Stimulated activated naive CD8-positive, alpha-beta T cell treated with anti-CD3 and anti-CD28 coated beads, Interleukin-15, Interleukin-2, amounts not matched to agents 100 U/mL and 50 U/mL, for 24 hours (primary cell): ENCODE measurements around the gene SNTG2.
"Not testable (repeated sequence)": the region's sequence is repeated elsewhere in the genome, so short reads cannot be mapped to it uniquely, and the experiment has no call there.

Experiments
- ATAC-seq: fragments of 150-1000 bp; cut with Tn5 transposase; one replicate; pipeline ENCODE4 v1.10.0; 2021
- DNase-seq: peaks from one replicate; pipeline ENCODE4 v3.0.0; 2021

The SNTG2 gene

GRCh38 chr2:1099418-1099817 lies 148.8 kb downstream of the SNTG2 start:
- ATAC-seq (peak; percentile 40), DNase-seq (no peak)

- ATAC-seq (no peak), DNase-seq (no peak)
Measured at GRCh38 chr2:1101011-1101782, 150.5 kb downstream of the SNTG2 start.

- no peak for DNase-seq
- ATAC-seq, result peak; percentile 12
Measured at GRCh38 chr2:1101982-1102590, 151.4 kb downstream of the SNTG2 start.

GRCh38 chr2:1104364-1104763 lies 153.7 kb downstream of the SNTG2 start:
- no peak for DNase-seq
- no peak for ATAC-seq

GRCh38 chr2:1106344-1106743 lies 155.7 kb downstream of the SNTG2 start:
- not testable (repeated sequence) for ATAC-seq, DNase-seq

GRCh38 chr2:1115843-1116539 lies 165.3 kb downstream of the SNTG2 start:
- ATAC-seq, result no peak
- no peak for DNase-seq

- ATAC-seq (no peak), DNase-seq (no peak)
Measured at GRCh38 chr2:1117569-1117968, 166.9 kb downstream of the SNTG2 start.

- no peak for ATAC-seq
- no peak for DNase-seq
Measured at GRCh38 chr2:1125217-1125616, 174.6 kb downstream of the SNTG2 start.

- DNase-seq, result no peak
Measured at GRCh38 chr2:1125633-1126370, 175.2 kb downstream of the SNTG2 start.

GRCh38 chr2:1129982-1130381 lies 179.3 kb downstream of the SNTG2 start:
- no peak for ATAC-seq
- no peak for DNase-seq

More at GRCh38 chr2:1125633-1126370, 175.2 kb downstream of the SNTG2 start:
- no peak for ATAC-seq

GRCh38 chr2:1130922-1131321 lies 180.3 kb downstream of the SNTG2 start:
- ATAC-seq (no peak), DNase-seq (no peak)

- peak; percentile 80 for ATAC-seq
- DNase-seq, result peak; percentile 49
Measured at GRCh38 chr2:1132328-1132969, 181.8 kb downstream of the SNTG2 start.

GRCh38 chr2:1133896-1134295 lies 183.2 kb downstream of the SNTG2 start:
- peak; percentile 37 for DNase-seq
- not testable (repeated sequence) for ATAC-seq

- no peak for ATAC-seq
Measured at GRCh38 chr2:1134629-1135028, 184.0 kb downstream of the SNTG2 start.

GRCh38 chr2:1136067-1136466 lies 185.4 kb downstream of the SNTG2 start:
- no peak for DNase-seq
- ATAC-seq, result no peak

More at GRCh38 chr2:1134629-1135028, 184.0 kb downstream of the SNTG2 start:
- no peak for DNase-seq

- DNase-seq (no peak), ATAC-seq (no peak)
Measured at GRCh38 chr2:1136846-1137245, 186.2 kb downstream of the SNTG2 start.

- DNase-seq (no peak), ATAC-seq (no peak)
Measured at GRCh38 chr2:1137264-1137663, 186.6 kb downstream of the SNTG2 start.

- ATAC-seq (no peak), DNase-seq (no peak)
Measured at GRCh38 chr2:1137913-1138391, 187.3 kb downstream of the SNTG2 start.

GRCh38 chr2:1140389-1141003 lies 189.8 kb downstream of the SNTG2 start:
- peak; percentile 62 for DNase-seq
- ATAC-seq, result peak; percentile 66

GRCh38 chr2:1141079-1141478 lies 190.4 kb downstream of the SNTG2 start:
- no peak for ATAC-seq
- DNase-seq, result no peak

GRCh38 chr2:1143129-1143528 lies 192.5 kb downstream of the SNTG2 start:
- peak; percentile 37 for ATAC-seq
- no peak for DNase-seq
